ENCODE results near the gene TRAM2. TPM values are rescaled to one million over a fixed set of nuclear protein-coding genes. Genes with fewer than 3 reads are reported as not detected.

TRAM2 gene
- 11.9 TPM for polyA plus RNA-seq (2013, experiment 1 of 2)
- 11.2 TPM for polyA plus RNA-seq (2013, experiment 2 of 2)

- Histone ChIP-seq H3K4me1 (ENCODE audit: insufficient read depth, low read length) (peaks cover 37% of the 10 kb centered on the region), H3K9me3 (ENCODE audit: insufficient read depth, low read depth, low read length) (no peaks in the 10 kb centered on the region), H3K4me3 (ENCODE audit: low read length) (peak within 1 kb of the TSS; percentile 89), H3K27me3 (ENCODE audit: insufficient read depth, low read length) (no peaks in the 10 kb centered on the region), H3K27ac (ENCODE audit: low read depth, low read length) (peak within 1 kb of the TSS; percentile 95), H3K9ac (ENCODE audit: low read depth, low read length) (peak within 1 kb of the TSS; percentile 92), H3K36me3 (ENCODE audit: insufficient read depth, low read length) (no peaks in the 10 kb centered on the region)
- WGBS = under 1% methylated on average over 84 of the region's 84 CpGs
Measured at GRCh38 chr6:52577022-52577777, at the start of gene TRAM2. Gene TRAM2 (minus strand): TSS chr6:52577060. CDS start chr6:52576915, 145 bp downstream.

GRCh38 chr6:52622810-52623209 is 46.0 kb upstream of the TRAM2 start:
- no peak overlapping the region for H3K4me3 ChIP-seq (ENCODE audit: low read length)
- H3K36me3 ChIP-seq (ENCODE audit: insufficient read depth, low read length) = no peaks in the 10 kb centered on the region
- WGBS = no CpG with 5 or more reads among the region's 2 CpGs
- no peak overlapping the region for H3K27ac ChIP-seq (ENCODE audit: low read depth, low read length)
- H3K9me3 ChIP-seq (ENCODE audit: insufficient read depth, low read depth, low read length) = no peaks in the 10 kb centered on the region
- H3K9ac ChIP-seq (ENCODE audit: low read depth, low read length) = no peak overlapping the region
- H3K27me3 ChIP-seq (ENCODE audit: insufficient read depth, low read length) = no peaks in the 10 kb centered on the region
- no peaks in the 10 kb centered on the region for H3K4me1 ChIP-seq (ENCODE audit: insufficient read depth, low read length)

GRCh38 chr6:52621631-52622030 is 44.8 kb upstream of the TRAM2 start:
- no peak overlapping the region for H3K9ac ChIP-seq (ENCODE audit: low read depth, low read length)
- H3K27ac ChIP-seq (ENCODE audit: low read depth, low read length) = no peak overlapping the region
- H3K36me3 ChIP-seq (ENCODE audit: insufficient read depth, low read length) = no peaks in the 10 kb centered on the region
- 100% methylated on average over 1 of the region's 1 CpG for WGBS
- no peaks in the 10 kb centered on the region for H3K27me3 ChIP-seq (ENCODE audit: insufficient read depth, low read length)
- no peaks in the 10 kb centered on the region for H3K9me3 ChIP-seq (ENCODE audit: insufficient read depth, low read depth, low read length)
- no peak overlapping the region for H3K4me3 ChIP-seq (ENCODE audit: low read length)
- no peaks in the 10 kb centered on the region for H3K4me1 ChIP-seq (ENCODE audit: insufficient read depth, low read length)

GRCh38 chr6:52620906-52621190 is 44.0 kb upstream of the TRAM2 start:
- Histone ChIP-seq H3K9me3 (ENCODE audit: insufficient read depth, low read depth, low read length) (no peaks in the 10 kb centered on the region), H3K4me1 (ENCODE audit: insufficient read depth, low read length) (no peaks in the 10 kb centered on the region), H3K36me3 (ENCODE audit: insufficient read depth, low read length) (no peaks in the 10 kb centered on the region), H3K27me3 (ENCODE audit: insufficient read depth, low read length) (no peaks in the 10 kb centered on the region), H3K9ac (ENCODE audit: low read depth, low read length) (no peak overlapping the region), H3K4me3 (ENCODE audit: low read length) (no peak overlapping the region), H3K27ac (ENCODE audit: low read depth, low read length) (no peak overlapping the region)

GRCh38 chr6:52620055-52620905 is 43.4 kb upstream of the TRAM2 start:
- no peak overlapping the region for H3K27ac ChIP-seq (ENCODE audit: low read depth, low read length)
- H3K4me1 ChIP-seq (ENCODE audit: insufficient read depth, low read length) = no peaks in the 10 kb centered on the region
- no peaks in the 10 kb centered on the region for H3K9me3 ChIP-seq (ENCODE audit: insufficient read depth, low read depth, low read length)
- H3K36me3 ChIP-seq (ENCODE audit: insufficient read depth, low read length) = no peaks in the 10 kb centered on the region
- H3K9ac ChIP-seq (ENCODE audit: low read depth, low read length) = no peak overlapping the region
- H3K27me3 ChIP-seq (ENCODE audit: insufficient read depth, low read length) = no peaks in the 10 kb centered on the region
- WGBS = 87% methylated on average over 2 of the region's 2 CpGs
- H3K4me3 ChIP-seq (ENCODE audit: low read length) = no peak overlapping the region

- no peak overlapping the region for H3K27ac ChIP-seq (ENCODE audit: low read depth, low read length)
- no peaks in the 10 kb centered on the region for H3K9me3 ChIP-seq (ENCODE audit: insufficient read depth, low read depth, low read length)
- no peak overlapping the region for H3K9ac ChIP-seq (ENCODE audit: low read depth, low read length)
- 86% methylated on average over 3 of the region's 4 CpGs for WGBS
- no peaks in the 10 kb centered on the region for H3K36me3 ChIP-seq (ENCODE audit: insufficient read depth, low read length)
- H3K4me1 ChIP-seq (ENCODE audit: insufficient read depth, low read length) = no peaks in the 10 kb centered on the region
- no peak overlapping the region for H3K4me3 ChIP-seq (ENCODE audit: low read length)
- H3K27me3 ChIP-seq (ENCODE audit: insufficient read depth, low read length) = no peaks in the 10 kb centered on the region
Measured at GRCh38 chr6:52617087-52617486, 40.2 kb upstream of the TRAM2 start.

- no peak overlapping the region for H3K4me3 ChIP-seq (ENCODE audit: low read length)
- H3K27me3 ChIP-seq (ENCODE audit: insufficient read depth, low read length) = no peaks in the 10 kb centered on the region
- H3K36me3 ChIP-seq (ENCODE audit: insufficient read depth, low read length) = no peaks in the 10 kb centered on the region
- H3K9me3 ChIP-seq (ENCODE audit: insufficient read depth, low read depth, low read length) = no peaks in the 10 kb centered on the region
- WGBS = 100% methylated on average over 1 of the region's 2 CpGs
- H3K27ac ChIP-seq (ENCODE audit: low read depth, low read length) = no peak overlapping the region
- H3K4me1 ChIP-seq (ENCODE audit: insufficient read depth, low read length) = no peaks in the 10 kb centered on the region
- no peak overlapping the region for H3K9ac ChIP-seq (ENCODE audit: low read depth, low read length)
Measured at GRCh38 chr6:52616059-52616690, 39.3 kb upstream of the TRAM2 start.

- Histone ChIP-seq H3K4me3 (ENCODE audit: low read length) (no peak overlapping the region), H3K4me1 (ENCODE audit: insufficient read depth, low read length) (no peaks in the 10 kb centered on the region; the same call in 1 of the 2 replicates), H3K27ac (ENCODE audit: low read depth, low read length) (no peak overlapping the region), H3K27me3 (ENCODE audit: insufficient read depth, low read length) (no peaks in the 10 kb centered on the region), H3K36me3 (ENCODE audit: insufficient read depth, low read length) (no peaks in the 10 kb centered on the region), H3K9me3 (ENCODE audit: insufficient read depth, low read depth, low read length) (no peaks in the 10 kb centered on the region), H3K9ac (ENCODE audit: low read depth, low read length) (no peak overlapping the region)
- WGBS = 96% methylated on average over 6 of the region's 6 CpGs
Measured at GRCh38 chr6:52612336-52613054, 35.6 kb upstream of the TRAM2 start.

- Histone ChIP-seq H3K4me1 (ENCODE audit: insufficient read depth, low read length) (no peaks in the 10 kb centered on the region; the same call in 1 of the 2 replicates), H3K36me3 (ENCODE audit: insufficient read depth, low read length) (no peaks in the 10 kb centered on the region), H3K27ac (ENCODE audit: low read depth, low read length) (no peak overlapping the region), H3K4me3 (ENCODE audit: low read length) (no peak overlapping the region), H3K9ac (ENCODE audit: low read depth, low read length) (no peak overlapping the region), H3K9me3 (ENCODE audit: insufficient read depth, low read depth, low read length) (no peaks in the 10 kb centered on the region), H3K27me3 (ENCODE audit: insufficient read depth, low read length) (no peaks in the 10 kb centered on the region)
- WGBS = 94% methylated on average over 1 of the region's 1 CpG
Measured at GRCh38 chr6:52611833-52612232, 35.0 kb upstream of the TRAM2 start.

GRCh38 chr6:52610745-52611355 is 34.0 kb upstream of the TRAM2 start:
- no peaks in the 10 kb centered on the region; the same call in 1 of the 2 replicates for H3K4me1 ChIP-seq (ENCODE audit: insufficient read depth, low read length)
- WGBS = 88% methylated on average over 5 of the region's 5 CpGs
- H3K36me3 ChIP-seq (ENCODE audit: insufficient read depth, low read length) = no peaks in the 10 kb centered on the region
- no peaks in the 10 kb centered on the region for H3K9me3 ChIP-seq (ENCODE audit: insufficient read depth, low read depth, low read length)
- H3K27me3 ChIP-seq (ENCODE audit: insufficient read depth, low read length) = no peaks in the 10 kb centered on the region
- H3K9ac ChIP-seq (ENCODE audit: low read depth, low read length) = no peak overlapping the region
- H3K27ac ChIP-seq (ENCODE audit: low read depth, low read length) = no peak overlapping the region
- no peak overlapping the region for H3K4me3 ChIP-seq (ENCODE audit: low read length)

Measured in HUES64 (cell line).